Smooth muscle cell (in vitro differentiated cells): ENCODE results near the gene ETAA1. TPM values are rescaled to one million over a fixed set of nuclear protein-coding genes. Genes with fewer than 3 reads are reported as not detected.
A peak's percentile ranks its signal among the peaks of the same experiment; 100 is the strongest.

ENCODE experiments used
- DNase-seq: peaks from one replicate; lab custom pipeline; 2025; ENCODE audit not compliant: unreplicated experiment; lab: John Stamatoyannopoulos, UW
- H2AFZ ChIP-seq: fragments of 200-600 bp; sonication (generic); 2 replicates; pipeline ENCODE4 v1.6.0; 2016; ENCODE audit warnings: antibody characterized with exemption, low read depth, mild to moderate bottlenecking
- H3F3A ChIP-seq: fragments of 200-600 bp; sonication (generic); 2 replicates; pipeline ENCODE4 v1.6.0; 2017; ENCODE audit warnings: antibody characterized with exemption, low read depth
- H3K27ac ChIP-seq: fragments of 200-600 bp; sonication (generic); 2 replicates; pipeline ENCODE4 v1.5.1; 2016; ENCODE audit warnings: low read depth, mild to moderate bottlenecking
- H3K27me3 ChIP-seq: fragments of 200-600 bp; sonication (generic); 2 replicates; pipeline ENCODE4 v1.6.1; 2016; ENCODE audit warnings: low read depth, mild to moderate bottlenecking
- H3K36me3 ChIP-seq: fragments of 200-600 bp; sonication (generic); 2 replicates; pipeline ENCODE4 v1.5.1; 2016; ENCODE audit warnings: low read depth
- H3K4me1 ChIP-seq: fragments of 200-600 bp; sonication (generic); 2 replicates; pipeline ENCODE4 v1.5.1; 2016; ENCODE audit warnings: low read depth
- H3K4me2 ChIP-seq: fragments of 200-600 bp; sonication (generic); 2 replicates; pipeline ENCODE4 v1.6.0; 2016; ENCODE audit warnings: mild to moderate bottlenecking
- H3K4me3 ChIP-seq: fragments of 200-600 bp; sonication (generic); 2 replicates; pipeline ENCODE4 v1.5.1; 2016; ENCODE audit warnings: mild to moderate bottlenecking
- H3K79me2 ChIP-seq: fragments of 200-600 bp; sonication (generic); 2 replicates; pipeline ENCODE4 v1.6.0; 2016; ENCODE audit warnings: low read depth, mild to moderate bottlenecking
- H3K9ac ChIP-seq: fragments of 200-600 bp; sonication (generic); 2 replicates; pipeline ENCODE4 v1.6.0; 2016; ENCODE audit warnings: low read depth
- H3K9me3 ChIP-seq: fragments of 200-600 bp; sonication (generic); replicated peaks from 2 replicates; pipeline ENCODE4 v1.5.1; 2016; ENCODE audit warnings: low read depth
- H4K20me1 ChIP-seq: fragments of 200-600 bp; sonication (generic); 2 replicates; pipeline ENCODE4 v1.6.0; 2016; ENCODE audit warnings: low read depth
- WGBS: methylation state at CpG from one replicate; pipeline ENCODE4 v1.1.7; 2016; ENCODE audit warnings: low lambda C conversion rate; 5-methylcytosine and 5-hydroxymethylcytosine counted together
- polyA plus RNA-seq: library from polyadenylated mRNA; unstranded; fragments of >200 nt; fragmentation: Nextera tagmentation; extraction: Ambion mirVana; gene quantifications from 2 replicates; pipeline ENCODE4 v1.2.1, GENCODE V29; 2016
- total RNA-seq: library from RNA; depleted of rRNA; stranded (reverse); fragments of >200 nt; gene quantifications from 2 replicates; pipeline ENCODE4 v1.2.3, GENCODE V29; 2014
- TF ChIP-seq, protein P1 (sequence below): fragments of 200-600 bp; sonication (generic); IDR thresholded peaks from 2 replicates; pipeline ENCODE4 v1.5.1; 2017; ENCODE audit warnings: borderline replicate concordance, mild to moderate bottlenecking, antibody characterized with exemption; ENCODE audit not compliant: insufficient read depth, poor library complexity, severe bottlenecking

The ETAA1 gene
- total and polyA plus RNA-seq, 2 experiments from 2014 or later: 6.0 to 20.9 TPM

GRCh38 chr2:67399144-67399543 lies 2.0 kb downstream of the ETAA1 start:
- H3K4me2 ChIP-seq: peak overlapping the region; percentile 34

GRCh38 chr2:67399831-67400489 lies 2.8 kb downstream of the ETAA1 start:
- no peaks in the 10 kb centered on the region for H3K9me3 ChIP-seq
- no peaks in the 10 kb centered on the region for H3K27me3 ChIP-seq
- H3K36me3 ChIP-seq: peaks cover 9% of the 10 kb centered on the region
- peak overlapping the region; percentile 88 for H3K27ac ChIP-seq
- peak overlapping the region; percentile 53 for H3K4me2 ChIP-seq
- H4K20me1 ChIP-seq: peaks cover 3% of the 10 kb centered on the region
- H2AFZ ChIP-seq: no peak overlapping the region
- H3F3A ChIP-seq: no peaks in the 10 kb centered on the region
- TF ChIP-seq, protein P1, sequence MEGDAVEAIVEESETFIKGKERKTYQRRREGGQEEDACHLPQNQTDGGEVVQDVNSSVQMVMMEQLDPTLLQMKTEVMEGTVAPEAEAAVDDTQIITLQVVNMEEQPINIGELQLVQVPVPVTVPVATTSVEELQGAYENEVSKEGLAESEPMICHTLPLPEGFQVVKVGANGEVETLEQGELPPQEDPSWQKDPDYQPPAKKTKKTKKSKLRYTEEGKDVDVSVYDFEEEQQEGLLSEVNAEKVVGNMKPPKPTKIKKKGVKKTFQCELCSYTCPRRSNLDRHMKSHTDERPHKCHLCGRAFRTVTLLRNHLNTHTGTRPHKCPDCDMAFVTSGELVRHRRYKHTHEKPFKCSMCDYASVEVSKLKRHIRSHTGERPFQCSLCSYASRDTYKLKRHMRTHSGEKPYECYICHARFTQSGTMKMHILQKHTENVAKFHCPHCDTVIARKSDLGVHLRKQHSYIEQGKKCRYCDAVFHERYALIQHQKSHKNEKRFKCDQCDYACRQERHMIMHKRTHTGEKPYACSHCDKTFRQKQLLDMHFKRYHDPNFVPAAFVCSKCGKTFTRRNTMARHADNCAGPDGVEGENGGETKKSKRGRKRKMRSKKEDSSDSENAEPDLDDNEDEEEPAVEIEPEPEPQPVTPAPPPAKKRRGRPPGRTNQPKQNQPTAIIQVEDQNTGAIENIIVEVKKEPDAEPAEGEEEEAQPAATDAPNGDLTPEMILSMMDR: no peak
- H3K4me1 ChIP-seq: peaks cover 24% of the 10 kb centered on the region
- 41% methylated on average over 3 of the region's 3 CpGs for WGBS
- DNase-seq: no peak
- H3K9ac ChIP-seq: peak overlapping the region; percentile 72
- peak overlapping the region; percentile 9 for H3K4me3 ChIP-seq
- H3K79me2 ChIP-seq: peaks cover 18% of the 10 kb centered on the region

More at GRCh38 chr2:67399144-67399543, 2.0 kb downstream of the ETAA1 start:
- peaks cover 6% of the 10 kb centered on the region for H3K36me3 ChIP-seq
- no peak overlapping the region for H2AFZ ChIP-seq
- H3K4me3 ChIP-seq: peak overlapping the region; percentile 9
- H3K27me3 ChIP-seq: no peaks in the 10 kb centered on the region
- no peak overlapping the region for H3K9ac ChIP-seq
- H3K79me2 ChIP-seq: peaks cover 18% of the 10 kb centered on the region
- H3K4me1 ChIP-seq: peaks cover 24% of the 10 kb centered on the region
- no peaks in the 10 kb centered on the region for H3F3A ChIP-seq
- TF ChIP-seq, protein P1: no peak
- 75% methylated on average over 2 of the region's 2 CpGs for WGBS
- H3K9me3 ChIP-seq: no peaks in the 10 kb centered on the region
- DNase-seq: no peak
- peak overlapping the region; percentile 88 for H3K27ac ChIP-seq
- peaks cover 3% of the 10 kb centered on the region for H4K20me1 ChIP-seq

GRCh38 chr2:67400560-67401485 lies 3.7 kb downstream of the ETAA1 start:
- Histone ChIP-seq H3K27ac (peak overlapping the region; percentile 88), H3K4me2 (peak overlapping the region; percentile 53), H3K9me3 (no peaks in the 10 kb centered on the region), H3K9ac (peak overlapping the region; percentile 72), H3K4me3 (peak overlapping the region; percentile 9), H3F3A (no peaks in the 10 kb centered on the region), H3K36me3 (peaks cover 9% of the 10 kb centered on the region), H2AFZ (no peak overlapping the region), H4K20me1 (peaks cover 3% of the 10 kb centered on the region), H3K79me2 (peaks cover 18% of the 10 kb centered on the region), H3K27me3 (no peaks in the 10 kb centered on the region), H3K4me1 (peaks cover 24% of the 10 kb centered on the region)
- WGBS: 81% methylated on average over 4 of the region's 4 CpGs
- DNase-seq: no peak
- TF ChIP-seq, protein P1: no peak
